ENCODE results near the gene UBE2C. TPM values are rescaled to one million over a fixed set of nuclear protein-coding genes. Genes with fewer than 3 reads are reported as not detected.

Gene UBE2C
- total RNA-seq, 1 experiment from 2014 or later: 268 TPM

DNA sequence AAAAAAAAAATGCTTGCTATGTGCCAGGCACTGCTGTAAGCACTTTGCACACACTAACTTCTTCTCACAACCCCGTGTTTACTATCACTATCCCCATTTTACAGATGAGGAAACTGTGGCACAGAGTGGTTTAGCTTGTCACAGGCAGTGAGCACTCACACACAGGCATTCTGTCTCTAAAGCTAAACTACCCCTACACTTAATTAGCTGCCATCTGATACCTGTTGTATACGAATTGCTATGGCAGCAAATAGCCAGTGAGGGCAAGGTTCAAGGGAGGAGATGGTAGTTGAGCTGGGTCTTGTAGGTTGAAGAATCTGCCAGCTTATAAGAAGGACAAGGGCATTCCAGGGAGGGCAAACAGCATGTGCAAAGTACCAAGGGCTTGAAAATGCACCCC, 9.5 kb downstream of the UBE2C start:
- Histone ChIP-seq H3K4ac (ENCODE audit: low read depth, low read length) (no peak overlapping the region), H3K23ac (ENCODE audit: insufficient read length, low read depth, low read length) (no peak overlapping the region), H4K91ac (ENCODE audit: insufficient read length, low read depth, low read length) (no peak overlapping the region), H2BK120ac (ENCODE audit: low read depth, low read length, poor library complexity, severe bottlenecking) (no peak overlapping the region), H3K23me2 (ENCODE audit: insufficient read length, low read depth, low read length, poor library complexity, severe bottlenecking) (no peaks in the 10 kb centered on the region), H3K14ac (ENCODE audit: insufficient read depth, low read length) (no peak overlapping the region), H3K4me2 (ENCODE audit: insufficient read depth, insufficient read length, low read length) (no peak overlapping the region), H2BK12ac (ENCODE audit: insufficient read length, low read depth, low read length) (no peak overlapping the region), H3K9me3 (ENCODE audit: control insufficient read depth, low read depth, low read length) (no peaks in the 10 kb centered on the region), H3K56ac (ENCODE audit: insufficient read length, low read depth, low read length) (no peak overlapping the region), H3K27me3 (ENCODE audit: insufficient read depth, low read length) (no peaks in the 10 kb centered on the region; the same call in 1 of the 2 replicates), H2BK20ac (ENCODE audit: low read depth, low read length, poor library complexity, severe bottlenecking) (no peak overlapping the region), H4K8ac (replicated peaks; ENCODE audit: insufficient read length, low read depth, low read length) (no peak overlapping the region), H2BK15ac (ENCODE audit: low read depth, low read length) (no peak overlapping the region), H2AK5ac (ENCODE audit: insufficient read length, low read length) (no peak overlapping the region), H4K5ac (ENCODE audit: insufficient read length, low read depth, low read length) (no peak overlapping the region), H3K4me1 (ENCODE audit: insufficient read depth, low read length) (no peaks in the 10 kb centered on the region), H4K20me1 (ENCODE audit: control insufficient read depth, insufficient read depth, insufficient read length) (no peaks in the 10 kb centered on the region), H3K27ac (ENCODE audit: insufficient read length, low read depth, low read length) (no peak overlapping the region), H3K9ac (ENCODE audit: extremely low read depth, insufficient read length, low read length) (no peak overlapping the region), H3K79me2 (ENCODE audit: insufficient read depth, low read length) (no peaks in the 10 kb centered on the region), H3T11ph (ENCODE audit: low read length) (no peak overlapping the region), H3K79me1 (ENCODE audit: insufficient read depth, low read depth, low read length, poor library complexity, severe bottlenecking) (no peaks in the 10 kb centered on the region), H2BK5ac (ENCODE audit: insufficient read length, low read length) (no peak overlapping the region), H3K18ac (ENCODE audit: insufficient read length, low read depth, low read length) (no peak overlapping the region), H2AFZ (ENCODE audit: low read length) (no peak overlapping the region)
- Mint-ChIP-seq H3K27me3 (ENCODE audit: low read depth) (peaks cover 28% of the 10 kb centered on the region), H3K9me3 (no peaks in the 10 kb centered on the region; a peak in 1 of 5 replicates), H3K4me1 (peaks cover 22 to 35% of the 10 kb centered on the region in 2 experiments), H3K4me3 (no peak overlapping the region; a peak in 2 of 5 replicates), H3K27ac (no peak overlapping the region), H3K36me3 (ENCODE audit: insufficient read depth in 1 of 3, low read depth in 3 of 3) (peaks cover under 1 to 6% (median 2%) of the 10 kb centered on the region in 3 experiments; a peak in 6 of 7 replicates)
- TF ChIP-seq, protein P1, sequence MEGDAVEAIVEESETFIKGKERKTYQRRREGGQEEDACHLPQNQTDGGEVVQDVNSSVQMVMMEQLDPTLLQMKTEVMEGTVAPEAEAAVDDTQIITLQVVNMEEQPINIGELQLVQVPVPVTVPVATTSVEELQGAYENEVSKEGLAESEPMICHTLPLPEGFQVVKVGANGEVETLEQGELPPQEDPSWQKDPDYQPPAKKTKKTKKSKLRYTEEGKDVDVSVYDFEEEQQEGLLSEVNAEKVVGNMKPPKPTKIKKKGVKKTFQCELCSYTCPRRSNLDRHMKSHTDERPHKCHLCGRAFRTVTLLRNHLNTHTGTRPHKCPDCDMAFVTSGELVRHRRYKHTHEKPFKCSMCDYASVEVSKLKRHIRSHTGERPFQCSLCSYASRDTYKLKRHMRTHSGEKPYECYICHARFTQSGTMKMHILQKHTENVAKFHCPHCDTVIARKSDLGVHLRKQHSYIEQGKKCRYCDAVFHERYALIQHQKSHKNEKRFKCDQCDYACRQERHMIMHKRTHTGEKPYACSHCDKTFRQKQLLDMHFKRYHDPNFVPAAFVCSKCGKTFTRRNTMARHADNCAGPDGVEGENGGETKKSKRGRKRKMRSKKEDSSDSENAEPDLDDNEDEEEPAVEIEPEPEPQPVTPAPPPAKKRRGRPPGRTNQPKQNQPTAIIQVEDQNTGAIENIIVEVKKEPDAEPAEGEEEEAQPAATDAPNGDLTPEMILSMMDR (conservative IDR thresholded peaks at IDR 0.05): no peak
- DNase-seq: no peak
- no CpG with 5 or more reads among the region's 2 CpGs for WGBS (ENCODE audit: extremely low coverage, insufficient read length, low lambda C conversion rate)
